Neural crest cell (in vitro differentiated cells): Measurements from ENCODE around the gene EPB41L2. TPM values are rescaled to one million over a fixed set of nuclear protein-coding genes. Genes with fewer than 3 reads are reported as not detected.

Source experiments
- DNase-seq: peaks from one replicate; pipeline ENCODE4 v3.0.0; 2021; ENCODE audit warnings: low read depth, mixed read lengths, low spot score
- H3K27ac Mint-ChIP-seq: one replicate; pipeline ENCODE4 v1.8.0; 2021; ENCODE audit warnings: mild to moderate bottlenecking, mixed read lengths; ENCODE audit not compliant: unreplicated experiment
- H3K27me3 Mint-ChIP-seq: 2 replicates; pipeline ENCODE4 v1.8.0; 2021; ENCODE audit warnings: low read depth, mild to moderate bottlenecking, mixed read lengths
- H3K36me3 Mint-ChIP-seq: 2 replicates; pipeline ENCODE4 v1.8.0; 2021; ENCODE audit warnings: low read depth, mild to moderate bottlenecking, mixed read lengths
- H3K4me1 Mint-ChIP-seq: 2 replicates; pipeline ENCODE4 v1.8.0; 2021; ENCODE audit warnings: mixed read lengths
- H3K4me3 Mint-ChIP-seq: one replicate; pipeline ENCODE4 v1.8.0; 2021; ENCODE audit warnings: mild to moderate bottlenecking, mixed read lengths
- H3K9me3 Mint-ChIP-seq: 2 replicates; pipeline ENCODE4 v1.8.0; 2021; ENCODE audit warnings: mixed read lengths
- CTCF ChIP-seq: fragments of 200-600 bp; sonication (generic); conservative IDR thresholded peaks from 2 replicates; pipeline ENCODE4 v1.5.0; 2021; ENCODE audit warnings: antibody characterized with exemption, mild to moderate bottlenecking
- total RNA-seq: library from RNA; stranded (reverse); gene quantifications from 2 replicates; pipeline ENCODE4 v1.2.1, GENCODE V29; 2021

The EPB41L2 gene
- total RNA-seq, 1 donor from 2014 or later: 114 TPM

- DNase-seq: no peak
- Mint-ChIP-seq H3K4me3 (no peak overlapping the region), H3K9me3 (peaks cover 15% of the 10 kb centered on the region), H3K36me3 (peaks cover 50% of the 10 kb centered on the region), H3K27me3 (no peaks in the 10 kb centered on the region), H3K4me1 (peaks cover 7% of the 10 kb centered on the region), H3K27ac (no peak overlapping the region)
- TF ChIP-seq CTCF: no peak
Measured at GRCh38 chr6:131054392-131055250, 8.4 kb downstream of the EPB41L2 start.

- H3K9me3 Mint-ChIP-seq: peaks cover 15% of the 10 kb centered on the region
- peaks cover 48% of the 10 kb centered on the region for H3K36me3 Mint-ChIP-seq
- H3K4me3 Mint-ChIP-seq: no peak overlapping the region
- DNase-seq: no peak
- no peaks in the 10 kb centered on the region for H3K27me3 Mint-ChIP-seq
- no peak overlapping the region for H3K27ac Mint-ChIP-seq
- H3K4me1 Mint-ChIP-seq: peaks cover 8% of the 10 kb centered on the region
- TF ChIP-seq CTCF: no peak
Measured at GRCh38 chr6:131053546-131054240, 9.4 kb downstream of the EPB41L2 start.

GRCh38 chr6:131052181-131052580 lies 10.9 kb downstream of the EPB41L2 start:
- Mint-ChIP-seq H3K27ac (no peak overlapping the region), H3K4me1 (peaks cover 12% of the 10 kb centered on the region), H3K36me3 (peaks cover 47% of the 10 kb centered on the region), H3K9me3 (peaks cover 15% of the 10 kb centered on the region), H3K27me3 (no peaks in the 10 kb centered on the region), H3K4me3 (no peak overlapping the region)
- TF ChIP-seq CTCF: no peak
- no peak for DNase-seq

- Mint-ChIP-seq H3K4me3 (no peak overlapping the region), H3K27me3 (no peaks in the 10 kb centered on the region), H3K4me1 (peaks cover 12% of the 10 kb centered on the region), H3K27ac (no peak overlapping the region), H3K36me3 (peaks cover 40% of the 10 kb centered on the region), H3K9me3 (peaks cover 14% of the 10 kb centered on the region)
- DNase-seq: no peak
- TF ChIP-seq CTCF: no peak
Measured at GRCh38 chr6:131051341-131051740, 11.7 kb downstream of the EPB41L2 start.

- H3K4me3 Mint-ChIP-seq: no peak overlapping the region
- H3K9me3 Mint-ChIP-seq: peaks cover 11% of the 10 kb centered on the region
- DNase-seq: no peak
- TF ChIP-seq CTCF: no peak
- H3K27ac Mint-ChIP-seq: no peak overlapping the region
- H3K36me3 Mint-ChIP-seq: peaks cover 26% of the 10 kb centered on the region
- H3K4me1 Mint-ChIP-seq: peaks cover 19% of the 10 kb centered on the region
- no peaks in the 10 kb centered on the region for H3K27me3 Mint-ChIP-seq
Measured at GRCh38 chr6:131049608-131050007, 13.4 kb downstream of the EPB41L2 start.
